NCI-H460 (cell line): Measurements from ENCODE around the gene PDGFRB. TPM values are rescaled to one million over a fixed set of nuclear protein-coding genes. Genes with fewer than 3 reads are reported as not detected.
"Not testable (repeated sequence)": the region's sequence is repeated elsewhere in the genome, so short reads cannot be mapped to it uniquely, and the experiment has no call there.

Source experiments
- DNase-seq: peaks from one replicate; pipeline ENCODE4 v3.0.0-alpha.2; 2016; ENCODE audit warnings: low read depth; ENCODE audit errors: extremely low read depth
- total RNA-seq: library from RNA; depleted of rRNA; stranded (reverse); fragments of >200 nt; shearing (Covaris generic); gene quantifications from 2 replicates; pipeline ENCODE4 v1.2.3, GENCODE V29; 2014

Gene PDGFRB
- total RNA-seq, 1 experiment from 2014 or later: 2.4 TPM

DNA sequence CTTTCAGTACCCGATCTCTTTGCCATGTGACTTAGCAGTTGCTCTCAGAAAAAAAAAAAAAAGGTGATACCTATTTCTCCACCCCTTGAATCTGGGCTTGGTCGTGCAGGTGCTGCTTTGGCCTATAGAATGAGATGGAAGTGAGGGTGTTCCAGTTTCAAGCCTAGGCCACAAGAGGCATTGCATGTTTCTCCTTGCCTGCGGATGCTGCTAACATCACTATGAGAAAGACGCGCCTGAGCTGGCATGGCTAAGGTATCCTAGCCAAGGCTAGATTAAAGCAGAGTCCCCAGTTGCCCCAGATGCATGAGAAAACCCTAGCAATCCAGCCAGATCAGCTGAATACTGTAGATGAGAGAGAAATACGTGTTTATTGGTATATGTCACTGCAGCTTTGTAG is 54.6 kb downstream of the PDGFRB start:
- DNase-seq: no peak

GRCh38 chr5:150097152-150097551 is 58.5 kb downstream of the PDGFRB start:
- DNase-seq: no peak

DNA sequence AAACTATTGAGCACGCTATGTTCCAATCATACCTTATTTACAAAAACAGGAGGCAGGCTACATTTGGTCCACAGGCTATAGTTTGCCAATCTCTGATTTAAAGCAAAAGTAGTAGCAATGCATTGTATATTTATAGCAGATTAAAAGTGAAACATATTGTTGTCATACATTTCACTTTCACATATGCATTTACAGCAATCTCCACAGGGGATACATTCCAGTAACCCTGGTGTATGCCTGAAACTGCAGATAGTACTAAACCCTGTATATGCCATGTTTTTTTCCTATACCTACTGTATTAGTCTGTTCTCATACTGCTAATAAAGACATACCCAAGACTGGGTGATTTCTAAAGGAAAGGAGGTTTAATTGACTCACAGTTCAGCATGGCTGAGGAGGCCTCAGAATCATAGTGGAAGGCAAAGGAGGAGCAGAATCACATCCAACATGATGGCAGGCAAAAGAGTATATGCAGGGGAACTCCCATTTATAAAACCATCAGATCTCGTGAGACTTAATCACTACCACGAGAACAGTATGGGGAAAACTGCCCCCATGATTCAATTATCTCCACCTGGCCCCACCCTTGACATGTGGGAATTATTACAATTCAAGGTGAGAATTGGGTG is 63.4 kb downstream of the PDGFRB start:
- DNase-seq: no peak

DNA sequence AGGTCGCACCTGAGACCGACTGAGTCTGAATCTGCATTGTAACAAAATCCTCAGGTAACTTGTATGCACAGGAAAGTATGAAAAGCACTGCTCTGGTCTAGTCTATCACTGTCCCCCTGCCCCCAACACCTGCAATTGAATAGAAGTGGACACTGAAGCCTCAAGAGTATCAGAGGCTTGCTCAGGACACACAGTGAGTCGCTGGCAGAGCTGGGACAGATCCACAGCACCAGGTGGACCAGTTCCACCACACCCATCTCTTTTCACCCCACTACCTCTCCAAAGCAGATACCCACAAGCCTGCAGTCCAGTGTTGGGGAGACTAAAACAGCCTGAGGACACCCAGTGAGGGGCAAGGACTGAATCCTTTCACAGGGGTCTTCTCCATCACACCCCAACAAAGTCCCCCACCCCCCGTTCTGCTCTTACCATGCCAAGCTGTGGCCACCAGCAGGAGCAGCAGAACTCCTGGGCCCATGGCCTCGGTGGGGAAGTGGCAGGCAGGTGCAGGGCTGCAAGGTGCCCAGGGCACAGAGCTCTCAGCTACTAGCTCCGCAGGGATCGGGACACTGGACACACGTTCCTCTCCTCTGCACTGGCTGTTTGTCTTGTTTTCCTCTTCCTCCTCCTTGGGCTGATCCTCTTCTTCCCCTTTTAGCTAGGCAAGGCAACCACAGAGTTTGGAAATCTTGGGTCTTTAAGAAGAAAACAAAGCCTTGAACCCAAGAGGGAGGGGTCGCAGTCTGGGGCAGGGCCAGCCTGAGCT is 69.5 kb downstream of the PDGFRB start, which contains the start of gene CSF1R:
CSF1R (minus strand) TSS at position 605 of the 766 bp plus-strand sequence; CDS start at position 478, 127 bp downstream.
- DNase-seq: no peak

GRCh38 chr5:150085191-150085912 is 70.3 kb downstream of the PDGFRB start:
- no peak for DNase-seq

- not testable (repeated sequence) for DNase-seq
These were observed 70.9 kb downstream of the PDGFRB start for GRCh38 chr5:150084754-150085153.

- DNase-seq: no peak
These were observed 72.8 kb downstream of the PDGFRB start for GRCh38 chr5:150082889-150083288.

DNA sequence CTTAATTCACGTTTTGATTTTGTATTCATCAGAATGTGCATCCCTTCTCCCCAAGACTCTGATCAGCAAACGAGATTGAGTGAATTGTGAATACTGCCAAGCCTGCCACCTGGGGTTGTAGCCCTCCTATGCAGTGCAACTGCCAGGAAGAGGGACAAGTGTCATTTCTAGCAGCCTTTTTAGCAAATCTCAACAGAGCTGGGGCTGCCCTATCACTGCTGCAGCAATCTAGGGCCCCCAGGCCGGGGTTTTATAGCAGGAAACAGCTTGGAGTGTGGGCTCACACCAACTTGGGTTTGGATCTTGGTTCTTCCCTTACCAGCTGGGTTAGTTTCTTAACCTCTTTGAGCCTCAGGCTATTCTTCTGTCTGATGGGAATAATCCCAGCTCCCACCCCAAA is 73.3 kb downstream of the PDGFRB start:
- DNase-seq: no peak

DNA sequence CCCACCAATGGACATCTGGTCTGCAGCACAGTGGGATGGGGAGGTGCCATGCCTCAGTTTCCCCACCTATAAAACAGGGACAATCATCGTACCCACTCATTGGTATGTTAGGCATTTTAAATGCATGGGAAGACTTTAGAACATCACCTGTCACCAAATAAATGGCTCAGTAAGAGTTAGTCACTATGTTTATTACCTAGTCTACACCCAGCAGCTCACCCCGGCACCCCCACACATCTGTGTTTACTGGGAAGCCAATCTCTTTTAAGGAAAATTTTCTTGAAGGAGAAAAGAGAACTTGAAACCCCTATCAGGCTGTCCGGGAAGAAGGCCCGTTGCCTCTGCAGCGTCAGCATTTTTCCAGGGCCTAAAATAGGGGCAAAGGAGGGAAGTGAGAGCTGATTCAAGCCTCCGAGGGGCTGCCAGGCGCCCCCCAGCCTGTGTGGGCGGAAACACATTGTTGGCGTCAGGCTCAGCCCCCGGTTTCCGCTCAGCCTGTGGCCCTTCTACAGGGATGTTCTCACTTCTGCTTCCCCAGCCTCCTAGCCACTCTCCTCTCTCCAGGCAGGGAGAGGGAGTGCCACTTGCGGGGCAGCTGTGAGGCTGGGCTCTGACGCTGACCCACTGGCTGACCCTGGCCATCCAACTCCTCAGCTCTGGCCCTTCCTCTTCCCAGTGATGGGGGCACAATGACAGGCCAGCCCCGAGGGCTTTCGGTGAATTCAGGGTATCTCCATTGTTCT is 73.9 kb downstream of the PDGFRB start:
- DNase-seq: no peak

DNA sequence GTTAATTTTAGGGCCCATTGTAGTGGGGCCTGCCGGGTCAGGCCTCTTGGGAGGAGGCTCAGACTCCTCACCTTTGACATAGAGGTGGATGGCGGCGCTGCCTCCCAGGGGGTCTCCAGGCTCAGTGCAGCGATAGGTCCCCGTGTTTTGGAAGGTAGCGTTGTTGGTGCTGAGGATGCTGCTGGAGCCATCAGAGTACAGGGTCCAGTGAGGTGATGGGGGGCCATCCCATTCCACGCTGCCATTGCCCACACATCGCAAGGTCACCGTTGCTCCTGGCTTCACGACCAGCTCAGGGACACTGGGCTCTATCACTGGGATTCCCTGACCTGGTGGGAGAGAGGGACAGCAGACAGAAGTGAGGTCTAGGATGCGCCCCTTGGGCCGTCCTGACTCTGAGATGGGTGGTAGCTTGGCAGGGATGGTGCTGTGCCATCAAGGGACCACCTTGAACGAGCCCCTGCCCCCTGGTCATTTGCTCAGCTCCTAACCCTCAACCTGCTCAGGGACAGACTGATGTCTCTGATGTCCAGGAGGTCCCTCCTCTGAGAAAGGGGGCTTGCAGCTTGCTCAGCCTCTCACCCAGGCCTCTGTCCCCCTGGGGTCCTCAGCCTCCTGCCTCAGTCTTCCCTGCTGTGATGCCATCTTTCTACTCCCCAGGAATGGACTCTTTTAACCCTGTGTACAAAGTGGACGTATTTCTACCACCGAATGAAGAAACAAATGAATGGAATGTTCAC is 74.8 kb downstream of the PDGFRB start:
- DNase-seq: no peak

GRCh38 chr5:150079909-150080461 is 75.7 kb downstream of the PDGFRB start:
- no peak for DNase-seq

GRCh38 chr5:150078802-150079689 is 76.6 kb downstream of the PDGFRB start:
- no peak for DNase-seq

DNA sequence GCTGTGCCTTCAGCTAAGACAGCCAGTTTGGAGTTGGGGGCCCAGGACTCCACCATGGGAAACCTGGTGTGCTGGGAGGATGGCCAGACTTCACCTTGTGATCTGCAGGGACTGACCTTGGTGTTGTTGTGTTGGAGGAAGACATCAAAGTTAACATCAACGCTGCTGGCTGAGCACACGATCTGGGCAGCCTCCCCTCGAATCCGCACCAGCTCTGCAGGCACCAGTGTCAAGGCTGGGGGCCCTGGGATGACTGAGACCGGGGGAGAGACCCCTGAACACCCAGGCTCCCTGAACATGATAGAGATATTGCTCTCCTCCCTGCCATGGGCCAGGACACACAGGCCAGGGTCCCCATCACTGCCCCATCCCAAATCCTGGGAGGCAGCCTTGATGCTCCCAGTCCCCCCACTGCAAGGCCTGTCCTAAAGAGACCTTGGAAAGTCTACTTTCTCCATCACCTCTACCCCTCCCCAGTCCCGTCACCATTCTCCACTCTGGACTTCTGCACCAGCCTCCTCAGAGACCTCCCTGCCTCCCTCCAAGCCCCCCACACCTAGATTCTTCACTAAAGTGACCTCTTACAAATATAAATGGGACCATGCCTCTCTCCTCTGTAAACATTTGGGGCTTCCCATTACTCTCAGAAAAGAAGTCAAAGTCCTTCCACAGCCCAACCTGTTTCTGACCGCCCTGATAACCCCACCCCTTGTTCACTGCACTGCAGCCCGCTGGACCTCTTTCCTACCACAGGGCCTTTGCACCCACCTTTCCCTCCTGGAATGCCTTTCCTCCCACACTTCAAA is 77.4 kb downstream of the PDGFRB start:
- no peak for DNase-seq

- no peak for DNase-seq
These were observed 78.6 kb downstream of the PDGFRB start for GRCh38 chr5:150077060-150077459.

GRCh38 chr5:150075806-150076205 is 79.8 kb downstream of the PDGFRB start:
- no peak for DNase-seq

- no peak for DNase-seq
These were observed 80.4 kb downstream of the PDGFRB start for GRCh38 chr5:150075233-150075632.

DNA sequence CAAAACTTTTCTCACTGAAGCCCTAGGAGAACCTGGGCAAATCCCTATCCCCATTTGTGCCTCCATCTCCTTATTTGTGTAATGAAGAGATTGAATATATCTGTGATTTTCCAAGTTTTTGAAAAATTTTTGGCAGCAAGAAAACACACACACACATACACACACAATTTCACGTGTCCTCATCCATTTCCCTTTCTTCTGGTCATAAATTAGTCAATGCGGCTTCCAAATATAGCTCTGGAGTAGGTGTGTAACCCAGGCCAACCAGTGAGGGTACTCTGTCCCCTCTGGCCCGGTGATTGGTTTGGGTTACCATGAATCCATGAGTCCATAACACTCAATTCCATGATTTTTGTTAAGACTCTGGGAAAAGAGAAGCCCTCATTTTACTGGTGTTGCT is 82.0 kb downstream of the PDGFRB start:
- DNase-seq: no peak

DNA sequence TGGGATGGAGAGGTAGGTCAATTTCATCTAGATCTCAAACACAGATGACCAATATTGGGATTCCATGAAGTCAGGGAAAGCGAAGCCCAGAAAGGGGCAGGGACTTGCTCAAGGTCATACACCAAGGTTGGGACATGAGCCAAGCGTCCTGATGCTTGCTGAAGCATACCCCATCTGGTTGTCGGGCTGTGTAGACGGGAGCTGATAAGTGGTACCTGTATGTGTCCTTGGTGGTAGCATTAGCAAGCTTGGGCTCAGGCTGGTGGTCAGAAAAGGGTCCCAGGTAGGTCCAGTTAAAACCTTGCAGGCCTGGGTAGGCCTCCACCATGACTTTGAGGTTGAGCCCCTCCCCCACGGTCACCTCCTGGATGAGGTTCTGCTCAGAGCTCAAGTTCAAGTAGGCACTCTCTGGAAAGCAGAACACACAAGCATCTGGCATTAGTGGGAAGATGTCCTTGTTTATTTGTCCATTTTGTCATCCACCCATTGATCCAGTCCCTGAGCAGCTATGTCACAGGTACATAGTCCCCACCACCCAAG is 82.5 kb downstream of the PDGFRB start:
- no peak for DNase-seq
